ENCODE data around the gene CFAP299.

Gene CFAP299

DNA sequence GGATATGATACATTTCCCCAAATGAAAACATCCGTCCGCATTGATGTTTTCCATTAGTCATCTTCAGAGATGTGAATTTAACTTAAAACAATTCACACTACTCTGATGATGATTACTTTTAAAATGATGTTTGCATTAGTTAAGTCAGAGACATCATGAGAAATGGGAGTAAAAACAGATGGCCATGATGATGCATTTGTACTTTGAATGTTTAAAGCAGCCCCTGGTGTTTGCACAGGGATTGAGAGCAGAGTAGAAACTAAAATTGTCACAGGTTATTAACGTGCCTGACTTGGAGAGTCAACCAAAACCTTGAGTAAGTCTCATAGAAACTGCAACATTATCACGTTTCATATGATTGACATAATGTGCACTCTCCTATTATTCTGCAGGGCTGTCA lies 117.2 kb downstream of the CFAP299 start:
- H3K79me2 ChIP-seq (ENCODE audit: insufficient read depth, low read length), result no peaks in the 10 kb centered on the region
- no peak overlapping the region for H3K4me2 ChIP-seq (ENCODE audit: low read depth, low read length, poor library complexity, severe bottlenecking)
- H3K36me3 ChIP-seq (ENCODE audit: insufficient read depth, low read length), result no peaks in the 10 kb centered on the region
- no peak overlapping the region for H3K4me3 ChIP-seq (ENCODE audit: low read length, poor library complexity, severe bottlenecking)
- no peaks in the 10 kb centered on the region for H3K27me3 ChIP-seq (ENCODE audit: insufficient read depth, low read length, poor library complexity, severe bottlenecking)
- H3K9ac ChIP-seq (ENCODE audit: low read depth, low read length, poor library complexity, severe bottlenecking), result no peak overlapping the region
- TF ChIP-seq EZH2phosphoT487 (IDR thresholded peaks at IDR 0.05; ENCODE audit: borderline replicate concordance), result no peak
- TF ChIP-seq, protein P1, sequence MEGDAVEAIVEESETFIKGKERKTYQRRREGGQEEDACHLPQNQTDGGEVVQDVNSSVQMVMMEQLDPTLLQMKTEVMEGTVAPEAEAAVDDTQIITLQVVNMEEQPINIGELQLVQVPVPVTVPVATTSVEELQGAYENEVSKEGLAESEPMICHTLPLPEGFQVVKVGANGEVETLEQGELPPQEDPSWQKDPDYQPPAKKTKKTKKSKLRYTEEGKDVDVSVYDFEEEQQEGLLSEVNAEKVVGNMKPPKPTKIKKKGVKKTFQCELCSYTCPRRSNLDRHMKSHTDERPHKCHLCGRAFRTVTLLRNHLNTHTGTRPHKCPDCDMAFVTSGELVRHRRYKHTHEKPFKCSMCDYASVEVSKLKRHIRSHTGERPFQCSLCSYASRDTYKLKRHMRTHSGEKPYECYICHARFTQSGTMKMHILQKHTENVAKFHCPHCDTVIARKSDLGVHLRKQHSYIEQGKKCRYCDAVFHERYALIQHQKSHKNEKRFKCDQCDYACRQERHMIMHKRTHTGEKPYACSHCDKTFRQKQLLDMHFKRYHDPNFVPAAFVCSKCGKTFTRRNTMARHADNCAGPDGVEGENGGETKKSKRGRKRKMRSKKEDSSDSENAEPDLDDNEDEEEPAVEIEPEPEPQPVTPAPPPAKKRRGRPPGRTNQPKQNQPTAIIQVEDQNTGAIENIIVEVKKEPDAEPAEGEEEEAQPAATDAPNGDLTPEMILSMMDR (conservative IDR thresholded peaks at IDR 0.05; ENCODE audit: low read length), result no peak
- H4K20me1 ChIP-seq (ENCODE audit: insufficient read depth, low read length, poor library complexity, severe bottlenecking), result no peaks in the 10 kb centered on the region
- no peaks in the 10 kb centered on the region for H3K9me2 ChIP-seq (replicated peaks; ENCODE audit: low read depth, low read length)
- 0 out of 2 replicates have a peak, but pooled peaks cover 7% of the 10 kb centered on the region for H3K9me3 ChIP-seq (ENCODE audit: insufficient read depth, low read depth, low read length)
- no peaks in the 10 kb centered on the region for H3F3A ChIP-seq (ENCODE audit: low read depth)
- no peaks in the 10 kb centered on the region for H3K4me1 ChIP-seq (ENCODE audit: insufficient read depth, low read length, poor library complexity, severe bottlenecking)
- no peak overlapping the region for H2AFZ ChIP-seq (ENCODE audit: low read length)

DNA sequence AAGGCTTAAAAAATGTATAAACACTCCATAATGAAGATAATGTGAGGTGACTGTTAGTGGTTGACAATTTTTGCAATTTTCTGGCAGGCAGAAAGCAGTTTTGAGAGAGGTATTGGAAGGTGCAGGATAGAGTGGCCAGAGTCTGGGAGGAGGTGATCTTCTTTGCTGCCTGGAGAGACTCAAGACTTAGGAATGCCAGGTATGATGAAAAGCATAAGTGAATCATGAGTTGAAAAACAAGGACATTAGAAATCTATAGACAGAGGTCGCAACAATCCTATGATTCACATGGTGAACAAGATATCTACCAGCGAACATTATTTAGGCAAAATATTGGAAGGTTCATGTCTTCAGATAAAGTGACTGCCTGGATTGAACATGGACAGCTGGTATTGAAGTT lies 118.5 kb downstream of the CFAP299 start:
- H3K27me3 ChIP-seq (ENCODE audit: insufficient read depth, low read length, poor library complexity, severe bottlenecking), result no peaks in the 10 kb centered on the region

DNA sequence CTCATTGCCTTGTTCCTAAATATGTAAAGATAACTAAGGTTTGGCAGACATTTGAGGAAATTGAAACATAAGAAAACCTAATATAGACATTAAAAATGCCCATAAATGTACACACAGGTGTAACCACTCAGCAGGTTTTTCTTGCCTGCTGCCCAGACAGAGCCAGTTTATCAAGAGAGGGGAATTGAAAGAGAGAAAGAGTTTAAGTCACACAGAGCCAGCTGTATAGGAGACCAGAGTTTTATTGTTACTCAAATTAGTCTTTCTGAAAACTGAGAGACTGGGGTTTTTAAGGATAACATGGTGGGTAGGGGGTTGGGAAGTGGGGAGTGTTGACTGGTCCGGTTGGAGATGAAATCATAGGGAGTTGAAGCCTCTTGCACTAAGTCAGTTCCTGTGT lies 119.0 kb downstream of the CFAP299 start:
- H3K9me3 ChIP-seq (ENCODE audit: insufficient read depth, low read depth, low read length), result 0 out of 2 replicates have a peak, but pooled peaks cover 7% of the 10 kb centered on the region
- TF ChIP-seq EZH2phosphoT487 (IDR thresholded peaks at IDR 0.05; ENCODE audit: borderline replicate concordance), result no peak
- TF ChIP-seq, protein P1 (conservative IDR thresholded peaks at IDR 0.05; ENCODE audit: low read length), result no peak
- H3K9ac ChIP-seq (ENCODE audit: low read depth, low read length, poor library complexity, severe bottlenecking), result no peak overlapping the region
- no peak overlapping the region for H3K4me2 ChIP-seq (ENCODE audit: low read depth, low read length, poor library complexity, severe bottlenecking)
- H3K4me1 ChIP-seq (ENCODE audit: insufficient read depth, low read length, poor library complexity, severe bottlenecking), result no peaks in the 10 kb centered on the region
- H3F3A ChIP-seq (ENCODE audit: low read depth), result no peaks in the 10 kb centered on the region
- no peaks in the 10 kb centered on the region for H3K36me3 ChIP-seq (ENCODE audit: insufficient read depth, low read length)
- H2AFZ ChIP-seq (ENCODE audit: low read length), result peak overlapping the region; percentile 36; the same call in 1 of the 2 replicates
- H3K9me2 ChIP-seq (replicated peaks; ENCODE audit: low read depth, low read length), result no peaks in the 10 kb centered on the region
- H4K20me1 ChIP-seq (ENCODE audit: insufficient read depth, low read length, poor library complexity, severe bottlenecking), result no peaks in the 10 kb centered on the region
- H3K27me3 ChIP-seq (ENCODE audit: insufficient read depth, low read length, poor library complexity, severe bottlenecking), result no peaks in the 10 kb centered on the region
- H3K79me2 ChIP-seq (ENCODE audit: insufficient read depth, low read length), result no peaks in the 10 kb centered on the region
- no peak overlapping the region for H3K4me3 ChIP-seq (ENCODE audit: low read length, poor library complexity, severe bottlenecking)

More for the DNA sequence above, 118.5 kb downstream of the CFAP299 start:
- Histone ChIP-seq H3K9ac (ENCODE audit: low read depth, low read length, poor library complexity, severe bottlenecking) (no peak overlapping the region), H3K4me1 (ENCODE audit: insufficient read depth, low read length, poor library complexity, severe bottlenecking) (no peaks in the 10 kb centered on the region), H3F3A (ENCODE audit: low read depth) (no peaks in the 10 kb centered on the region), H3K79me2 (ENCODE audit: insufficient read depth, low read length) (no peaks in the 10 kb centered on the region), H3K4me3 (ENCODE audit: low read length, poor library complexity, severe bottlenecking) (no peak overlapping the region), H3K36me3 (ENCODE audit: insufficient read depth, low read length) (no peaks in the 10 kb centered on the region), H2AFZ (ENCODE audit: low read length) (no peak overlapping the region), H4K20me1 (ENCODE audit: insufficient read depth, low read length, poor library complexity, severe bottlenecking) (no peaks in the 10 kb centered on the region), H3K9me2 (replicated peaks; ENCODE audit: low read depth, low read length) (no peaks in the 10 kb centered on the region), H3K4me2 (ENCODE audit: low read depth, low read length, poor library complexity, severe bottlenecking) (no peak overlapping the region), H3K9me3 (ENCODE audit: insufficient read depth, low read depth, low read length) (0 out of 2 replicates have a peak, but pooled peaks cover 7% of the 10 kb centered on the region)
- no peak for TF ChIP-seq EZH2phosphoT487 (IDR thresholded peaks at IDR 0.05; ENCODE audit: borderline replicate concordance)
- TF ChIP-seq, protein P1 (conservative IDR thresholded peaks at IDR 0.05; ENCODE audit: low read length), result no peak

All from Loucy (cell line).